ENCODE results near the gene IGFN1. TPM values are rescaled to one million over a fixed set of nuclear protein-coding genes. Genes with fewer than 3 reads are reported as not detected.

IGFN1 gene
- total and polyA plus RNA-seq, 9 of the 15 experiments (the other 6 are each of a cell fraction or from before 2014, with no cell fraction given) = 0.04 TPM; not detected in 8

DNA sequence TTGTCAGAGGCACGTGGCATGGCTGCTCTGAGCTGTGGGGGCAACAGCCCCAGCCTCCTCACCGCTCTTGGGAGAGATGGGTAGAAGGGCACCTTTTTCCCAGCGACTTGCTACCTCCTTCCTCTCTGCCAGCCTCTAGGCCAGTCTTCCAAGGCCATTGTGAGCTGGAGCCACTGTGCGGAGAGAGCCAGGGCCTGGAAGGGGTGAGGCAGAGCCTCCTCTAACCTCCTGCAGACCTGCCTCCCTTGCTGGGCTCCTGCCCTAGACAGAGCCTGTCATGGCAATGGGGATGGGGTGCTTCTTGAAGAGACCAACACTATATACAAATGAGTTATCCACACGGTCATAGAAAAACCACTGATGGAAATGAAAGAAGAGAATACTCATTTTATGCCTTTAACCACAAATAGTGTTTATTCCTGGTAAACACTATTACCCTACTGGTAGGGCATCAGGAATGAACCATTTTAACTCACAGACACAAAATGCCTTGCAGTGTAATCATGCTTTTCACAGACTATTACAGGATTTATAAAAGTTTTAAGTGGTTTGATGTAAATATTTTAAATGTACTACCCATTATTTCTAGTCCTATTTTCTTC, 5.0 kb upstream of the IGFN1 start (continued):
- TF ChIP-seq, protein P1, sequence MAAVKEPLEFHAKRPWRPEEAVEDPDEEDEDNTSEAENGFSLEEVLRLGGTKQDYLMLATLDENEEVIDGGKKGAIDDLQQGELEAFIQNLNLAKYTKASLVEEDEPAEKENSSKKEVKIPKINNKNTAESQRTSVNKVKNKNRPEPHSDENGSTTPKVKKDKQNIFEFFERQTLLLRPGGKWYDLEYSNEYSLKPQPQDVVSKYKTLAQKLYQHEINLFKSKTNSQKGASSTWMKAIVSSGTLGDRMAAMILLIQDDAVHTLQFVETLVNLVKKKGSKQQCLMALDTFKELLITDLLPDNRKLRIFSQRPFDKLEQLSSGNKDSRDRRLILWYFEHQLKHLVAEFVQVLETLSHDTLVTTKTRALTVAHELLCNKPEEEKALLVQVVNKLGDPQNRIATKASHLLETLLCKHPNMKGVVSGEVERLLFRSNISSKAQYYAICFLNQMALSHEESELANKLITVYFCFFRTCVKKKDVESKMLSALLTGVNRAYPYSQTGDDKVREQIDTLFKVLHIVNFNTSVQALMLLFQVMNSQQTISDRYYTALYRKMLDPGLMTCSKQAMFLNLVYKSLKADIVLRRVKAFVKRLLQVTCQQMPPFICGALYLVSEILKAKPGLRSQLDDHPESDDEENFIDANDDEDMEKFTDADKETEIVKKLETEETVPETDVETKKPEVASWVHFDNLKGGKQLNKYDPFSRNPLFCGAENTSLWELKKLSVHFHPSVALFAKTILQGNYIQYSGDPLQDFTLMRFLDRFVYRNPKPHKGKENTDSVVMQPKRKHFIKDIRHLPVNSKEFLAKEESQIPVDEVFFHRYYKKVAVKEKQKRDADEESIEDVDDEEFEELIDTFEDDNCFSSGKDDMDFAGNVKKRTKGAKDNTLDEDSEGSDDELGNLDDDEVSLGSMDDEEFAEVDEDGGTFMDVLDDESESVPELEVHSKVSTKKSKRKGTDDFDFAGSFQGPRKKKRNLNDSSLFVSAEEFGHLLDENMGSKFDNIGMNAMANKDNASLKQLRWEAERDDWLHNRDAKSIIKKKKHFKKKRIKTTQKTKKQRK (IDR thresholded peaks at IDR 0.05; ENCODE audit: borderline replicate concordance, low read depth, low read length) = no peak
- TF ChIP-seq NCOA2 (IDR thresholded peaks at IDR 0.05; ENCODE audit: partially characterized antibody in 2 of 2) (no peak), NR1H2 (CRISPR knock-in tag; IDR thresholded peaks at IDR 0.05) (no peak), ZFP36 (IDR thresholded peaks at IDR 0.05; ENCODE audit: low read depth, low read length, partially characterized antibody) (no peak)

DNA sequence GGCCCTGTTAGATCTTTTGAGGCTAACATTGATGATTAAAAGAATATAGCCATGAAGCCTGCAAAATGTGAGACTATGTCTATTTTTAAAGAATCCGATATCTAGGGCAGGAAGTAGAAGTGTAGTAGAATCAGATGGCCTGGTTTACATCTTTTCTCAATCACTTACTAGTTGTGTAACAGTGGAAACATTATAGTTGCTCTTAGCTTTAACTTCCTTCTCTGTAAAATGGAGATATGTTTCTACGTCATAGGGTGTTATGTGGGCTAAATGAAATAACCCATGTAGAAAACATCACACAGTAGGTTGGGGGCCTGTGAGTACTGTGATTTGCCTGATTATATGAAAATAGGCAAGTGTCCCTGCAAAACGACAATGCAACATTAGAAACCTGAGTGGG, 4.4 kb upstream of the IGFN1 start:
- intact Hi-C loops (cut with micrococcal nuclease) (loop anchor here (10.0 kb wide), 1 partner anchor 101 kb away; no protein-coding TSS in a partner anchor), in situ Hi-C loops (cut with MboI) (no loop called here)
- 2% methylated on average over 3 of the region's 3 CpGs for WGBS (ENCODE audit: insufficient coverage, low coverage, missing lambda C conversion rate)
- no TSS peak for BruUV-seq (replicated peaks)
- peaks cover 3% of the 10 kb centered on the region for H3K9me1 ChIP-seq (ENCODE audit: control insufficient read depth, insufficient read depth, low read length)
- H3K27me3 ChIP-seq (ENCODE audit: control insufficient read depth in 2 of 2, insufficient read depth in 2 of 2, low read length in 2 of 2) = peaks cover 46 to 80% of the 10 kb centered on the region in 2 experiments
- H3K4me2 ChIP-seq (ENCODE audit: insufficient read depth, low read length) = no peak overlapping the region
- no peaks in the 10 kb centered on the region for H3K36me3 ChIP-seq (ENCODE audit: control insufficient read depth, insufficient read depth, low read length)
- FAIRE-seq = no peak
- no peak for ATAC-seq
- no peak for DNase-seq (ENCODE audit: extremely low read depth in 1 of 4, low spot score in 3 of 4)
- no peak overlapping the region for H3K9ac ChIP-seq (ENCODE audit: insufficient read depth in 1 of 2, low read depth in 2 of 2, low read length in 2 of 2)
- CTCF ChIA-PET (ENCODE audit: low intra/inter-chr PET ratio) = no interaction called here
- POLR2A ChIA-PET = interaction anchor here (0.9 to 1.2 kb wide), 2 partner anchors 10 to 15 kb away, joined by 3 to 4 read pairs; no protein-coding TSS in a partner anchor
- no peaks in the 10 kb centered on the region for H4K20me1 ChIP-seq (replicated peaks; ENCODE audit: control insufficient read depth, insufficient read depth, low read length)
- H3K4me1 ChIP-seq (replicated peaks in 1 of 2; ENCODE audit: control insufficient read depth in 2 of 2, insufficient read depth in 2 of 2, low read length in 2 of 2) = peaks cover 0 to 5% of the 10 kb centered on the region in 2 experiments; a peak in 1 of 5 replicates
- H2AFZ ChIP-seq (ENCODE audit: low read depth, low read length) = no peak overlapping the region
- H3K9me3 ChIP-seq (replicated peaks; ENCODE audit: control insufficient read depth, insufficient read depth, low read depth, low read length) = no peaks in the 10 kb centered on the region
- H3K27ac ChIP-seq (ENCODE audit: extremely low read depth, low read depth, low read length) = no peak overlapping the region
- H3K4me3 ChIP-seq = no peak overlapping the region
- H3K79me2 ChIP-seq (ENCODE audit: control insufficient read depth, insufficient read depth, low read length) = no peaks in the 10 kb centered on the region
- TF ChIP-seq NELFE (IDR thresholded peaks at IDR 0.05; ENCODE audit: insufficient read depth, insufficient read length) (no peak), NCOA2 (IDR thresholded peaks at IDR 0.05; ENCODE audit: partially characterized antibody in 2 of 2) (no peak), KAT8 (IDR thresholded peaks at IDR 0.05; ENCODE audit: low read depth) (no peak), ZC3H11A (IDR thresholded peaks at IDR 0.05; ENCODE audit: low read depth, low read length) (no peak), ZNF41 (CRISPR knock-in tag; conservative IDR thresholded peaks at IDR 0.05) (no peak)
- TF ChIP-seq, protein P2, sequence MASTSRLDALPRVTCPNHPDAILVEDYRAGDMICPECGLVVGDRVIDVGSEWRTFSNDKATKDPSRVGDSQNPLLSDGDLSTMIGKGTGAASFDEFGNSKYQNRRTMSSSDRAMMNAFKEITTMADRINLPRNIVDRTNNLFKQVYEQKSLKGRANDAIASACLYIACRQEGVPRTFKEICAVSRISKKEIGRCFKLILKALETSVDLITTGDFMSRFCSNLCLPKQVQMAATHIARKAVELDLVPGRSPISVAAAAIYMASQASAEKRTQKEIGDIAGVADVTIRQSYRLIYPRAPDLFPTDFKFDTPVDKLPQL (IDR thresholded peaks at IDR 0.05; ENCODE audit: extremely low read depth, insufficient read length) = no peak
- TF ChIP-seq, protein P3, sequence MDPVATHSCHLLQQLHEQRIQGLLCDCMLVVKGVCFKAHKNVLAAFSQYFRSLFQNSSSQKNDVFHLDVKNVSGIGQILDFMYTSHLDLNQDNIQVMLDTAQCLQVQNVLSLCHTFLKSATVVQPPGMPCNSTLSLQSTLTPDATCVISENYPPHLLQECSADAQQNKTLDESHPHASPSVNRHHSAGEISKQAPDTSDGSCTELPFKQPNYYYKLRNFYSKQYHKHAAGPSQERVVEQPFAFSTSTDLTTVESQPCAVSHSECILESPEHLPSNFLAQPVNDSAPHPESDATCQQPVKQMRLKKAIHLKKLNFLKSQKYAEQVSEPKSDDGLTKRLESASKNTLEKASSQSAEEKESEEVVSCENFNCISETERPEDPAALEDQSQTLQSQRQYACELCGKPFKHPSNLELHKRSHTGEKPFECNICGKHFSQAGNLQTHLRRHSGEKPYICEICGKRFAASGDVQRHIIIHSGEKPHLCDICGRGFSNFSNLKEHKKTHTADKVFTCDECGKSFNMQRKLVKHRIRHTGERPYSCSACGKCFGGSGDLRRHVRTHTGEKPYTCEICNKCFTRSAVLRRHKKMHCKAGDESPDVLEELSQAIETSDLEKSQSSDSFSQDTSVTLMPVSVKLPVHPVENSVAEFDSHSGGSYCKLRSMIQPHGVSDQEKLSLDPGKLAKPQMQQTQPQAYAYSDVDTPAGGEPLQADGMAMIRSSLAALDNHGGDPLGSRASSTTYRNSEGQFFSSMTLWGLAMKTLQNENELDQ (CRISPR knock-in tag; IDR thresholded peaks at IDR 0.05; ENCODE audit: borderline replicate concordance) = no peak
- TF ChIP-seq, protein P4, sequence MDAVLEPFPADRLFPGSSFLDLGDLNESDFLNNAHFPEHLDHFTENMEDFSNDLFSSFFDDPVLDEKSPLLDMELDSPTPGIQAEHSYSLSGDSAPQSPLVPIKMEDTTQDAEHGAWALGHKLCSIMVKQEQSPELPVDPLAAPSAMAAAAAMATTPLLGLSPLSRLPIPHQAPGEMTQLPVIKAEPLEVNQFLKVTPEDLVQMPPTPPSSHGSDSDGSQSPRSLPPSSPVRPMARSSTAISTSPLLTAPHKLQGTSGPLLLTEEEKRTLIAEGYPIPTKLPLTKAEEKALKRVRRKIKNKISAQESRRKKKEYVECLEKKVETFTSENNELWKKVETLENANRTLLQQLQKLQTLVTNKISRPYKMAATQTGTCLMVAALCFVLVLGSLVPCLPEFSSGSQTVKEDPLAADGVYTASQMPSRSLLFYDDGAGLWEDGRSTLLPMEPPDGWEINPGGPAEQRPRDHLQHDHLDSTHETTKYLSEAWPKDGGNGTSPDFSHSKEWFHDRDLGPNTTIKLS (IDR thresholded peaks at IDR 0.05; ENCODE audit: borderline replicate concordance, low read depth) = no peak

All from K562 (cell line).